Measurements from ENCODE around the gene THEM5.

The THEM5 gene

GRCh38 chr1:151897991-151898431 lies 44.5 kb upstream of the THEM5 start:
- Histone ChIP-seq H3K4me3 (ENCODE audit: low read length) (no peak overlapping the region), H3K27ac (ENCODE audit: low read length) (no peak overlapping the region), H3K9me2 (replicated peaks; ENCODE audit: insufficient read depth, low read length) (no peaks in the 10 kb centered on the region), H3K9me3 (replicated peaks; ENCODE audit: insufficient read depth, low read length) (no peaks in the 10 kb centered on the region; the same call in 1 of the 2 replicates), H3K4me1 (ENCODE audit: low read length) (peaks cover 3% of the 10 kb centered on the region; the same call in 1 of the 2 replicates), H4K20me1 (ENCODE audit: insufficient read depth, low read length) (no peaks in the 10 kb centered on the region), H3K27me3 (replicated peaks; ENCODE audit: insufficient read depth, low read length) (no peaks in the 10 kb centered on the region), H3K9ac (ENCODE audit: low read length) (no peak overlapping the region), H3K79me2 (ENCODE audit: low read length) (peaks cover 52% of the 10 kb centered on the region), H3F3A (ENCODE audit: insufficient read depth, low read length) (no peaks in the 10 kb centered on the region), H3K4me2 (ENCODE audit: low read depth, low read length) (no peak overlapping the region), H2AFZ (ENCODE audit: low read length) (no peak overlapping the region), H3K36me3 (replicated peaks; ENCODE audit: insufficient read depth, low read length) (no peaks in the 10 kb centered on the region; the same call in 1 of the 2 replicates)
- DNase-seq = no peak
- TF ChIP-seq EZH2 (optimal IDR thresholded peaks at IDR 0.05; ENCODE audit: low read depth, low read length) (no peak), EZH2phosphoT487 (IDR thresholded peaks at IDR 0.05; ENCODE audit: low read length) (no peak), CTCF (IDR thresholded peaks at IDR 0.05; ENCODE audit: low read length) (no peak)

- H3K4me2 ChIP-seq (ENCODE audit: low read depth, low read length) = no peak overlapping the region
- TF ChIP-seq EZH2 (optimal IDR thresholded peaks at IDR 0.05; ENCODE audit: low read depth, low read length) = no peak
- no peak for TF ChIP-seq EZH2phosphoT487 (IDR thresholded peaks at IDR 0.05; ENCODE audit: low read length)
- TF ChIP-seq CTCF (IDR thresholded peaks at IDR 0.05; ENCODE audit: low read length) = no peak
- no peaks in the 10 kb centered on the region for H3K9me3 ChIP-seq (replicated peaks; ENCODE audit: insufficient read depth, low read length)
- no peaks in the 10 kb centered on the region for H3F3A ChIP-seq (ENCODE audit: insufficient read depth, low read length)
- H3K4me1 ChIP-seq (ENCODE audit: low read length) = no peaks in the 10 kb centered on the region
- H3K9me2 ChIP-seq (replicated peaks; ENCODE audit: insufficient read depth, low read length) = no peaks in the 10 kb centered on the region
- H3K9ac ChIP-seq (ENCODE audit: low read length) = no peak overlapping the region
- no peak overlapping the region for H3K27ac ChIP-seq (ENCODE audit: low read length)
- DNase-seq = no peak
- H3K36me3 ChIP-seq (replicated peaks; ENCODE audit: insufficient read depth, low read length) = peaks cover 5% of the 10 kb centered on the region; the same call in 1 of the 2 replicates
- H3K4me3 ChIP-seq (ENCODE audit: low read length) = no peak overlapping the region
- H4K20me1 ChIP-seq (ENCODE audit: insufficient read depth, low read length) = no peaks in the 10 kb centered on the region
- H3K27me3 ChIP-seq (replicated peaks; ENCODE audit: insufficient read depth, low read length) = no peaks in the 10 kb centered on the region
- peaks cover 14% of the 10 kb centered on the region for H3K79me2 ChIP-seq (ENCODE audit: low read length)
- H2AFZ ChIP-seq (ENCODE audit: low read length) = no peak overlapping the region
Measured at GRCh38 chr1:151893176-151893924, 39.8 kb upstream of the THEM5 start.

- H3K9ac ChIP-seq (ENCODE audit: low read length) = no peak overlapping the region
- H4K20me1 ChIP-seq (ENCODE audit: insufficient read depth, low read length) = no peaks in the 10 kb centered on the region
- H3K9me2 ChIP-seq (replicated peaks; ENCODE audit: insufficient read depth, low read length) = no peaks in the 10 kb centered on the region
- no peak overlapping the region for H3K4me3 ChIP-seq (ENCODE audit: low read length)
- no peak overlapping the region for H2AFZ ChIP-seq (ENCODE audit: low read length)
- no peak overlapping the region for H3K27ac ChIP-seq (ENCODE audit: low read length)
- H3K79me2 ChIP-seq (ENCODE audit: low read length) = peaks cover 3% of the 10 kb centered on the region
- no peaks in the 10 kb centered on the region for H3K9me3 ChIP-seq (replicated peaks; ENCODE audit: insufficient read depth, low read length)
- H3F3A ChIP-seq (ENCODE audit: insufficient read depth, low read length) = no peaks in the 10 kb centered on the region
- 0 out of 2 replicates have a peak, but pooled peaks cover 5% of the 10 kb centered on the region for H3K36me3 ChIP-seq (replicated peaks; ENCODE audit: insufficient read depth, low read length)
- no peak overlapping the region for H3K4me2 ChIP-seq (ENCODE audit: low read depth, low read length)
- no peaks in the 10 kb centered on the region for H3K27me3 ChIP-seq (replicated peaks; ENCODE audit: insufficient read depth, low read length)
- no peak for TF ChIP-seq EZH2phosphoT487 (IDR thresholded peaks at IDR 0.05; ENCODE audit: low read length)
- H3K4me1 ChIP-seq (ENCODE audit: low read length) = no peaks in the 10 kb centered on the region
- DNase-seq = no peak
Measured at GRCh38 chr1:151892190-151892589, 38.7 kb upstream of the THEM5 start.

GRCh38 chr1:151891512-151891911 lies 38.0 kb upstream of the THEM5 start:
- no peak overlapping the region for H3K27ac ChIP-seq (ENCODE audit: low read length)
- H3K27me3 ChIP-seq (replicated peaks; ENCODE audit: insufficient read depth, low read length) = no peaks in the 10 kb centered on the region
- no peaks in the 10 kb centered on the region for H3K4me1 ChIP-seq (ENCODE audit: low read length)
- no peak overlapping the region for H3K4me2 ChIP-seq (ENCODE audit: low read depth, low read length)
- TF ChIP-seq CTCF (IDR thresholded peaks at IDR 0.05; ENCODE audit: low read length) = no peak
- TF ChIP-seq EZH2 (optimal IDR thresholded peaks at IDR 0.05; ENCODE audit: low read depth, low read length) = no peak
- no peak for TF ChIP-seq EZH2phosphoT487 (IDR thresholded peaks at IDR 0.05; ENCODE audit: low read length)
- no peak overlapping the region for H3K9ac ChIP-seq (ENCODE audit: low read length)
- no peaks in the 10 kb centered on the region for H3K9me2 ChIP-seq (replicated peaks; ENCODE audit: insufficient read depth, low read length)
- no peaks in the 10 kb centered on the region for H3K79me2 ChIP-seq (ENCODE audit: low read length)
- H3F3A ChIP-seq (ENCODE audit: insufficient read depth, low read length) = no peaks in the 10 kb centered on the region
- H2AFZ ChIP-seq (ENCODE audit: low read length) = no peak overlapping the region
- H3K36me3 ChIP-seq (replicated peaks; ENCODE audit: insufficient read depth, low read length) = 0 out of 2 replicates have a peak, but pooled peaks cover 5% of the 10 kb centered on the region
- H3K4me3 ChIP-seq (ENCODE audit: low read length) = no peak overlapping the region
- H4K20me1 ChIP-seq (ENCODE audit: insufficient read depth, low read length) = no peaks in the 10 kb centered on the region
- no peak for DNase-seq
- no peaks in the 10 kb centered on the region for H3K9me3 ChIP-seq (replicated peaks; ENCODE audit: insufficient read depth, low read length)

Measured in MM.1S (cell line).